HG03103 (cell line): ENCODE results near the gene SRL.
"Not testable (repeated sequence)": the region's sequence is repeated elsewhere in the genome, so short reads cannot be mapped to it uniquely, and the experiment has no call there.

Experiments used
- ATAC-seq: cut with Tn5 transposase; IDR thresholded peaks from one replicate; pipeline ENCODE4 v1.9.1; 2021; ENCODE audit warnings: low read depth; ENCODE audit not compliant: unreplicated experiment

The SRL gene

GRCh38 chr16:4231367-4231766 is 10.5 kb downstream of the SRL start:
- ATAC-seq: no peak

- ATAC-seq: no peak
Measured at GRCh38 chr16:4227040-4227332, 14.9 kb downstream of the SRL start.

GRCh38 chr16:4226251-4227039 is 15.4 kb downstream of the SRL start:
- no peak for ATAC-seq

GRCh38 chr16:4225075-4225474 is 16.8 kb downstream of the SRL start:
- no peak for ATAC-seq

- no peak for ATAC-seq
Measured at GRCh38 chr16:4220358-4220757, 21.5 kb downstream of the SRL start.

GRCh38 chr16:4218202-4218601 is 23.7 kb downstream of the SRL start:
- no peak for ATAC-seq

GRCh38 chr16:4217204-4218131 is 24.4 kb downstream of the SRL start:
- ATAC-seq: no peak

- ATAC-seq: no peak
Measured at GRCh38 chr16:4216596-4216995, 25.3 kb downstream of the SRL start.

GRCh38 chr16:4215106-4215505 is 26.8 kb downstream of the SRL start:
- ATAC-seq: no peak

GRCh38 chr16:4214215-4214621 is 27.7 kb downstream of the SRL start:
- ATAC-seq: no peak

- ATAC-seq: no peak
Measured at GRCh38 chr16:4213737-4214136, 28.1 kb downstream of the SRL start.

- no peak for ATAC-seq
Measured at GRCh38 chr16:4212934-4213296, 29.0 kb downstream of the SRL start.

GRCh38 chr16:4212211-4212933 is 29.5 kb downstream of the SRL start:
- no peak for ATAC-seq

GRCh38 chr16:4211445-4212210 is 30.3 kb downstream of the SRL start:
- not testable (repeated sequence) for ATAC-seq

- ATAC-seq: no peak
Measured at GRCh38 chr16:4209666-4210065, 32.2 kb downstream of the SRL start.

GRCh38 chr16:4208341-4208751 is 33.5 kb downstream of the SRL start:
- ATAC-seq: no peak

GRCh38 chr16:4207683-4208340 is 34.1 kb downstream of the SRL start:
- no peak for ATAC-seq

- ATAC-seq: no peak
Measured at GRCh38 chr16:4207229-4207628, 34.7 kb downstream of the SRL start.

GRCh38 chr16:4206680-4207079 is 35.2 kb downstream of the SRL start:
- ATAC-seq: no peak

GRCh38 chr16:4205971-4206370 is 35.9 kb downstream of the SRL start:
- no peak for ATAC-seq
